Duodenal mucosa (tissue), 2 donors: ENCODE measurements around the gene EPHX1.

Experiments used
- H3K27ac ChIP-seq: one replicate; pipeline ENCODE4 v1.7.0; 2013; ENCODE audit warnings: low read depth, low read length
- H3K27me3 ChIP-seq, 2 donors: one replicate each; pipeline ENCODE4 v1.7.0; 2013; ENCODE audit warnings: low read length in 2 of 2, control low read depth in 1 of 2; ENCODE audit not compliant: insufficient read depth in 2 of 2, control insufficient read depth in 1 of 2
- H3K36me3 ChIP-seq, 2 donors: one replicate each; pipeline ENCODE4 v1.7.0; 2013; ENCODE audit warnings: low read length in 2 of 2, control low read depth in 1 of 2; ENCODE audit not compliant: insufficient read depth in 2 of 2, control insufficient read depth in 1 of 2
- H3K4me1 ChIP-seq, 2 donors: one replicate each; pipeline ENCODE4 v1.7.0; 2013; ENCODE audit warnings: low read length in 2 of 2, control low read depth in 1 of 2; ENCODE audit not compliant: insufficient read depth in 2 of 2, control insufficient read depth in 1 of 2
- H3K4me3 ChIP-seq, 2 donors: one replicate each; pipeline ENCODE4 v1.7.0; 2013; ENCODE audit warnings: low read length in 2 of 2, low read depth in 1 of 2
- H3K9ac ChIP-seq, 2 donors: one replicate each; pipeline ENCODE4 v1.7.0; 2013; ENCODE audit warnings: low read length in 2 of 2, low read depth in 1 of 2
- H3K9me3 ChIP-seq, 2 donors: one replicate each; pipeline ENCODE4 v1.7.0; 2013; ENCODE audit warnings: low read length in 2 of 2, control low read depth in 1 of 2; ENCODE audit not compliant: control insufficient read depth in 1 of 2

Gene EPHX1

DNA sequence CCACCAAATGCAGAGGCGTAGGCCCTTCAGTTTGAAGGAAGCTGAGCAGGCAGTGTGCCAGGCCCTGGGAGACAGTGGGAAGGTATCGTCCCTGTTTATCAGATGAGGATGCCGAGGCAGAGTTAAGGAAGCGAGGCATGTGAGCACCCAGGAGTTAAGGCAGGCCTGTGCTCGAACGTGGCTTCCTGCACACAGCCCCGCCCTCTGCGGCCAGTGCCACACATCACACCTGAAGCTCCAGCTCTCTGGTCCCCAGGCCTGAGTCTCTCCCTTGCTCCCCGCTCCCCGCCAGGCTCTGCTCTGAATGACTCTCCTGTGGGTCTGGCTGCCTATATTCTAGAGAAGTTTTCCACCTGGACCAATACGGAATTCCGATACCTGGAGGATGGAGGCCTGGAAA lies 32.1 kb downstream of the EPHX1 start:
- H3K4me3 ChIP-seq = no peak overlapping the region
- H3K9me3 ChIP-seq = no peaks in the 10 kb centered on the region
- peaks cover 9 to 62% of the 10 kb centered on the region in 2 donors for H3K36me3 ChIP-seq
- H3K4me1 ChIP-seq = peaks cover under 1 to 6% of the 10 kb centered on the region in 2 donors
- no peak overlapping the region for H3K9ac ChIP-seq
- no peaks in the 10 kb centered on the region for H3K27me3 ChIP-seq
- H3K27ac ChIP-seq = no peak overlapping the region

GRCh38 chr1:225842788-225843425 lies 33.0 kb downstream of the EPHX1 start:
- H3K36me3 ChIP-seq = peaks cover 11 to 70% of the 10 kb centered on the region in 2 donors
- H3K27ac ChIP-seq = no peak overlapping the region
- H3K9ac ChIP-seq = no peak overlapping the region
- no peaks in the 10 kb centered on the region for H3K9me3 ChIP-seq
- H3K4me3 ChIP-seq = no peak overlapping the region
- H3K27me3 ChIP-seq = no peaks in the 10 kb centered on the region
- peaks cover 9 to 14% of the 10 kb centered on the region in 2 donors for H3K4me1 ChIP-seq

DNA sequence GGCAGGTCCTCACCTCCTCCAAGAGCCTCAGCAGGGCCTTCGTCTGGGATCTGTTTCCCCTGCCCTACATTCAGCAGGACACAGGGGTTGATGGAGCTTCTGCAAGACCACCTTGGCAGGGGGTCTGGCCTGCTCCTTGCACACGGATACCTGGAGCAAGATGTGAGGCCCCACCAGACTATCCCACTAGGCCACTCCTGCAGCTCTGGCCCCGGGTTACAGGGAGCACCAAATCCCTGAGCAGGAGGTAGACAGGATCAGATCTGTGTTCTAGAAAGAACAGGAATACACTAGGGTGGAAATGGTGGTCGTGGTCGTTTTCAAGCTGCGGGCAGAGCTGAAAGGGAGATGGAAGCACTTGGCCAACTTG lies 33.5 kb downstream of the EPHX1 start:
- peaks cover 14 to 19% of the 10 kb centered on the region in 2 donors for H3K4me1 ChIP-seq
- no peaks in the 10 kb centered on the region for H3K9me3 ChIP-seq
- H3K4me3 ChIP-seq = no peak overlapping the region
- no peak overlapping the region for H3K27ac ChIP-seq
- no peak overlapping the region for H3K9ac ChIP-seq
- peaks cover 11 to 72% of the 10 kb centered on the region in 2 donors for H3K36me3 ChIP-seq
- H3K27me3 ChIP-seq = no peaks in the 10 kb centered on the region

DNA sequence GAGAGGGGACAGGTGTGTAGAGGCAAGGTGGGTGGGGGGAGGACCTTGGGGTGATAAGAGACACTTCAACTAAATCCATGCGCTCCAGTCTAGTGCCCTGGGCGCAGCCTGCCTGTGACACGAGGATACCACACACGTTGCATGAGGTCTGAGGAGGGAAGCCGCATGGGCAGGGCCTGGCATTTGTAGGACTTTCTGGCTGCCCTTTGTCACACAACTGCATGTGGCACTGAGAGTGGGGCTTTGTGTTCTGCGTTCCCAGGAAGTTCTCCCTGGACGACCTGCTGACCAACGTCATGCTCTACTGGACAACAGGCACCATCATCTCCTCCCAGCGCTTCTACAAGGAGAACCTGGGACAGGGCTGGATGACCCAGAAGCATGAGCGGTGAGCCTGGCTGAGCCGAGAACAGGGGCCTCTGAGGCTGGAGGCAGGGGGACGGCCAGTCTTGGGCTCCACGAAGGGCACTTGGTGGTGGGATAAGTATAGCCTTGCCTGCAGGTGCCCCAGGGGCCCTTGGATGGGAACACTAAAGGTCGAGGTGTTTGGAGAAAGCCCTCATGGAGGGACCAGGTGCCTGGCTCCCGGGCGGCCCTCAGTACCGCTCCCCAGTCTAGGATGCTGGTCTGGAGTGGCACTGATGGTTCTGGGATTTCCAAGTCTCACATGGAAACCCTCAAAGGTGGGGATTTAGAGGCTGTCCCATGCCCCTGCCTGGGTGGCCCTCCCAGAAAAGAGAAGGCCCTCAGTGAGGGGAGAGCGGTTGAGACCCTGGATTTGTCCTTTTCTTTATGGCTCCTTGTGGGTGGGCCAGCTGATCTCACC lies 34.5 kb downstream of the EPHX1 start:
- Histone ChIP-seq H3K4me3 (no peak overlapping the region), H3K9me3 (no peaks in the 10 kb centered on the region), H3K4me1 (peaks cover 21 to 28% of the 10 kb centered on the region in 2 donors), H3K27me3 (no peaks in the 10 kb centered on the region), H3K27ac (no peak overlapping the region), H3K36me3 (peaks cover 16 to 70% of the 10 kb centered on the region in 2 donors), H3K9ac (no peak overlapping the region)

DNA sequence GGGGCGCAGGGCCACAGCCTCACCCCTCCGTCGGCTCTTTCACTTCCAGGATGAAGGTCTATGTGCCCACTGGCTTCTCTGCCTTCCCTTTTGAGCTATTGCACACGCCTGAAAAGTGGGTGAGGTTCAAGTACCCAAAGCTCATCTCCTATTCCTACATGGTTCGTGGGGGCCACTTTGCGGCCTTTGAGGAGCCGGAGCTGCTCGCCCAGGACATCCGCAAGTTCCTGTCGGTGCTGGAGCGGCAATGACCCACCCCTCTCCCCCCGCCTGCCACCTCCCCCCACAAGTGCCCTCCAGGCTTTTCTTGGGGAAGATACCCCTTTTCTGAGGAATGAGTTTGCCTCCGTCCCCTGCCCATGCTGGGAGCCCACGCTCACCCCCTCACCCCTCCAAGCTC lies 35.2 kb downstream of the EPHX1 start:
- Histone ChIP-seq H3K9ac (no peak overlapping the region), H3K36me3 (peaks cover 17 to 70% of the 10 kb centered on the region in 2 donors), H3K27ac (no peak overlapping the region), H3K4me3 (no peak overlapping the region), H3K9me3 (no peaks in the 10 kb centered on the region), H3K4me1 (peaks cover 21 to 30% of the 10 kb centered on the region in 2 donors), H3K27me3 (no peaks in the 10 kb centered on the region)

DNA sequence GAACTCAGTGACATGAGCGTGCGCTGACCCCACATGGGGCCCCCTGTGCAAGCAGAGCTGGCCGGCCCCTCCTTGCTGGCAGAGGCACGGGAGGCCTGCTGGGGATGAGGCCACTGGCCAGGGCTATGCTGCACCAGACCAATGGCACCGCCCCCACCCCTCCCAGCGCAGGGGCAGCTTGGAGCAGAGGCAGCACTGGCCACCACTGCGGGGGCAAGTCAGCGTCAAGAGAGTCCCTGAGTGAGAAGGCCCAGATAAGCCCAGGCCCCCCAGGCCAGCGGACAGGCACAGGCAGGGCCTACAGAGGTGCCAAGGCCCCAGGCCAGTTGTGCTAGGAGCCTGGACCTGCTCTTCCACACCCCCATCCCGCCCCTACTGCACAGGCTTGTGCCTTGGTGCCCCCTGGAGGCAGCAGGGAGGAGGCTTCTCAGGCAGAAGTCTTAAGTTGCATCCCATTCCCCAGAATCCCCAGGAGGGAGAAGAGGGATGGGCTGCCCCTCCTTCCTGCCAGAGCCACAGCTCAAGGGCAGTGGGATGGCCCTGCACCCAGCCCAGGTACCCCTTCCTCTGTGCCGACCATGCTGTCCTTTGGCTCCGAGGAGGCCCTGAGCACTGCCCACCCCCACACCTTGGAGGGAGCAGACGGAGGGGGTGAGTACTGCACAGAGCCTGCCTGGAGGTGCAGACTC lies 35.8 kb downstream of the EPHX1 start:
- peaks cover 21 to 30% of the 10 kb centered on the region in 2 donors for H3K4me1 ChIP-seq
- H3K36me3 ChIP-seq = peaks cover 17 to 72% of the 10 kb centered on the region in 2 donors
- no peaks in the 10 kb centered on the region for H3K9me3 ChIP-seq
- no peak overlapping the region for H3K27ac ChIP-seq
- H3K9ac ChIP-seq = no peak overlapping the region
- no peak overlapping the region for H3K4me3 ChIP-seq
- H3K27me3 ChIP-seq = no peaks in the 10 kb centered on the region

GRCh38 chr1:225846331-225847310 lies 36.7 kb downstream of the EPHX1 start:
- Histone ChIP-seq H3K4me1 (peaks cover 21 to 30% of the 10 kb centered on the region in 2 donors), H3K27me3 (no peaks in the 10 kb centered on the region), H3K9ac (no peak overlapping the region), H3K27ac (no peak overlapping the region), H3K9me3 (no peaks in the 10 kb centered on the region), H3K36me3 (peaks cover 18 to 78% of the 10 kb centered on the region in 2 donors), H3K4me3 (no peak overlapping the region)

DNA sequence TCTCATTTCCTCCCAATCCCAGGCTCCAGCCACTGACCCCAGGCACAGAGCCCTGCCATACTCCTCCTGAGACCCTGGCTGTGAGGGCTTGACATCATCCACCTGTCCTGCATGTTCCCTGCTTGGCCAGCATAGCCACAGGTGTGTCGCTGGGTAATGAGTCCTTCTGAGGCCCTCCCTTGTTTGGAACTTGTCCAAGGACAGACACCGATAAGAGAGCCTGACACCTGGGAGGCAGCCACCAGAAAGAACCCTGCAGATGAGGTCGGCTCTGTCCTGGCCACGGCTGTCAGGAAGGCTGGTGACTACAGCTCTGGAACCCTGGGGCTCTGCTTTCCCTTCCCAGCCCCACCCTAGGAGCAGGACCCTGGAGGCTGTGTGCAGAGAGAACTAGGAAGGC lies 37.7 kb downstream of the EPHX1 start:
- Histone ChIP-seq H3K9ac (no peak overlapping the region), H3K4me1 (peaks cover 30% of the 10 kb centered on the region in 2 donors), H3K27ac (no peak overlapping the region), H3K4me3 (no peak overlapping the region), H3K9me3 (no peaks in the 10 kb centered on the region), H3K27me3 (no peaks in the 10 kb centered on the region), H3K36me3 (peaks cover 24 to 77% of the 10 kb centered on the region in 2 donors)

DNA sequence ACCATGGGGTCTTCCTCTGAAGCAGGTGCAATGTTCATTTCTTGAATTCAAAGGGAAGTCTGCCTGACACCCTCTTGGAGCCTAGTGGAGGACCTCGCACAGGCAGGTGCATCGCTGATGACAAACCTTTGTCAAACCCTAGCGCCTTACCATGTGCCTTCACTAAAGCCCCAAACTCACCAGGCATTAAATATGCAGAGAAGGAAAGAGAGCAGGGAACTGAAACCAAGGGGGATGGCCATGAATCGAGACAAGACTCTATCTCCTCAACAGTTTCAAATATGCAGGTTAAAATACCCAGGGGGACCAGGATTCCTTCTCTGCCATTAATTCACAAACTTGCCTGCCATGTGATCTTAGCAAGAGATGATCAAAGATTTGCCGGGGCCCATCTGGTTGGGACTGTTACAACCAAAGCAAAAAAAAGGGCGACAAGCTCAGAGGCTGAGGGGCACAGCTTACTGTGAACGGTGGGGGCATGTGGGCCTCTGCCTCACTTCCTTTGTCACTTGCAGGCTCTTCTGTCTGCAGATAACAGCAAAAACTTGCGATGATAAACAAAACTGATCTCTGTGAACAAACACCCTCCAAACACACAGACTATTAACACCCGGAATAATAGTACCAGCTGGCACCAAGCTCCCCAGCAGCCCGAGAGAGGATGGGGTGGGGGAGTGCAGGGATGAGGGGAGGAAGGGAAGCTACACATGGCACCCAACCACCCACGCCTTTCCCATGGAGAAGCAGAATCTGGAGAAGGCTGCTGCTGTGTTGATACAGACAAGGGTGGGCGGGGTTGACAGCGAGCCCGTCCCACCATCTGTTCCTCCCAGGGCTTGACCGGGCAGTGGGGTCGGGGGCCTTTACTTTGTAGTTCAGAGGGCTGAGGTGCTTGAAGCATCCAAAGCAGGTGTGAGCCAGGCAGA lies 38.4 kb downstream of the EPHX1 start:
- Histone ChIP-seq H3K9me3 (no peaks in the 10 kb centered on the region), H3K4me1 (peaks cover 30% of the 10 kb centered on the region in 2 donors), H3K27me3 (no peaks in the 10 kb centered on the region), H3K27ac (no peak overlapping the region), H3K36me3 (peaks cover 31 to 79% of the 10 kb centered on the region in 2 donors), H3K4me3 (no peak overlapping the region), H3K9ac (no peak overlapping the region)
